Endothelial cell (in vitro differentiated cells): ENCODE data around the gene ZDHHC5. TPM values are rescaled to one million over a fixed set of nuclear protein-coding genes. Genes with fewer than 3 reads are reported as not detected.

Source experiments
- DNase-seq: peaks from one replicate; pipeline ENCODE4 v3.0.0; 2021; ENCODE audit warnings: low spot score
- H3K27ac Mint-ChIP-seq: one replicate; pipeline ENCODE4 v1.8.0; 2021; ENCODE audit warnings: mixed read lengths, inconsistent platforms; ENCODE audit not compliant: unreplicated experiment
- H3K27me3 Mint-ChIP-seq: one replicate; pipeline ENCODE4 v1.8.0; 2021; ENCODE audit warnings: mild to moderate bottlenecking, moderate library complexity, mixed read lengths, inconsistent platforms; ENCODE audit not compliant: unreplicated experiment
- H3K36me3 Mint-ChIP-seq: one replicate; pipeline ENCODE4 v1.8.0; 2021; ENCODE audit warnings: mild to moderate bottlenecking, low read depth, mixed read lengths, inconsistent platforms; ENCODE audit not compliant: unreplicated experiment
- H3K4me1 Mint-ChIP-seq: one replicate; pipeline ENCODE4 v1.8.0; 2021; ENCODE audit warnings: mild to moderate bottlenecking, mixed read lengths, inconsistent platforms; ENCODE audit not compliant: unreplicated experiment
- H3K4me3 Mint-ChIP-seq: one replicate; pipeline ENCODE4 v1.8.0; 2021; ENCODE audit warnings: mild to moderate bottlenecking, mixed read lengths, inconsistent platforms; ENCODE audit not compliant: unreplicated experiment
- H3K9me3 Mint-ChIP-seq: one replicate; pipeline ENCODE4 v1.8.0; 2021; ENCODE audit warnings: mixed read lengths, inconsistent platforms; ENCODE audit not compliant: unreplicated experiment
- CTCF ChIP-seq: fragments of 200-600 bp; sonication (generic); IDR thresholded peaks from one replicate; pipeline ENCODE4 v1.5.0; 2021; ENCODE audit warnings: antibody characterized with exemption; ENCODE audit not compliant: unreplicated experiment
- total RNA-seq: library from RNA; stranded (reverse); fragmentation: NEBNext Ultra II Directional; extraction: Animal tissue kit (Norgen Biotek cat#: 25700); gene quantifications from one replicate; pipeline ENCODE4 v1.2.1, GENCODE V29; 2021; ENCODE audit not compliant: unreplicated experiment

The ZDHHC5 gene
- total RNA-seq, 1 donor from 2014 or later = 78.3 TPM

- peaks cover 6% of the 10 kb centered on the region for H3K9me3 Mint-ChIP-seq
- H3K4me3 Mint-ChIP-seq = peak overlapping the region; percentile 3
- peaks cover 35% of the 10 kb centered on the region for H3K36me3 Mint-ChIP-seq
- H3K27ac Mint-ChIP-seq = no peak overlapping the region
- H3K4me1 Mint-ChIP-seq = no peaks in the 10 kb centered on the region
- H3K27me3 Mint-ChIP-seq = peaks cover 6% of the 10 kb centered on the region
- no peak for DNase-seq
- no peak for TF ChIP-seq CTCF
Observed at GRCh38 chr11:57622263-57622662, 45.7 kb upstream of the ZDHHC5 start.

- no peaks in the 10 kb centered on the region for H3K4me1 Mint-ChIP-seq
- peaks cover 29% of the 10 kb centered on the region for H3K36me3 Mint-ChIP-seq
- TF ChIP-seq CTCF = no peak
- H3K27ac Mint-ChIP-seq = no peak overlapping the region
- H3K4me3 Mint-ChIP-seq = no peak overlapping the region
- no peak for DNase-seq
- peaks cover 6% of the 10 kb centered on the region for H3K9me3 Mint-ChIP-seq
- H3K27me3 Mint-ChIP-seq = peaks cover 6% of the 10 kb centered on the region
Observed at GRCh38 chr11:57624864-57625263, 43.0 kb upstream of the ZDHHC5 start.

GRCh38 chr11:57626895-57627294, 41.0 kb upstream of the ZDHHC5 start:
- H3K4me3 Mint-ChIP-seq = no peak overlapping the region
- TF ChIP-seq CTCF = no peak
- no peaks in the 10 kb centered on the region for H3K4me1 Mint-ChIP-seq
- H3K36me3 Mint-ChIP-seq = peaks cover 17% of the 10 kb centered on the region
- peaks cover 6% of the 10 kb centered on the region for H3K9me3 Mint-ChIP-seq
- peaks cover 9% of the 10 kb centered on the region for H3K27me3 Mint-ChIP-seq
- DNase-seq = no peak
- no peak overlapping the region for H3K27ac Mint-ChIP-seq

- TF ChIP-seq CTCF = no peak
- Mint-ChIP-seq H3K27me3 (peaks cover 7% of the 10 kb centered on the region), H3K9me3 (no peaks in the 10 kb centered on the region), H3K36me3 (peaks cover 3% of the 10 kb centered on the region), H3K4me3 (no peak overlapping the region), H3K4me1 (peaks cover 10% of the 10 kb centered on the region), H3K27ac (no peak overlapping the region)
- no peak for DNase-seq
Observed at GRCh38 chr11:57630171-57630570, 37.7 kb upstream of the ZDHHC5 start.

- Mint-ChIP-seq H3K27ac (no peak overlapping the region), H3K9me3 (no peaks in the 10 kb centered on the region), H3K4me3 (no peak overlapping the region), H3K4me1 (peaks cover 13% of the 10 kb centered on the region), H3K36me3 (peaks cover 9% of the 10 kb centered on the region), H3K27me3 (peaks cover 6% of the 10 kb centered on the region)
- no peak for TF ChIP-seq CTCF
- no peak for DNase-seq
Observed at GRCh38 chr11:57632116-57632515, 35.8 kb upstream of the ZDHHC5 start.
